LHCN-M2 (cell line): ENCODE measurements around the gene SLC25A34. TPM values are rescaled to one million over a fixed set of nuclear protein-coding genes. Genes with fewer than 3 reads are reported as not detected.

ENCODE experiments used
- DNase-seq: peaks from one replicate; pipeline ENCODE4 v3.0.0-alpha.2; 2012; ENCODE audit warnings: low read depth
- total RNA-seq: library from RNA; depleted of rRNA; stranded (reverse); fragments of >200 nt; gene quantifications from 2 replicates; pipeline ENCODE4 v1.2.3, GENCODE V29; 2014

Gene SLC25A34
- total RNA-seq, 1 experiment from 2014 or later = 0.40 TPM

- DNase-seq = peak; percentile 82
These were observed 21.5 kb upstream of the SLC25A34 start for GRCh38 chr1:15714406-15715136.

- no peak for DNase-seq
These were observed 18.5 kb upstream of the SLC25A34 start for GRCh38 chr1:15717418-15718125.

DNA sequence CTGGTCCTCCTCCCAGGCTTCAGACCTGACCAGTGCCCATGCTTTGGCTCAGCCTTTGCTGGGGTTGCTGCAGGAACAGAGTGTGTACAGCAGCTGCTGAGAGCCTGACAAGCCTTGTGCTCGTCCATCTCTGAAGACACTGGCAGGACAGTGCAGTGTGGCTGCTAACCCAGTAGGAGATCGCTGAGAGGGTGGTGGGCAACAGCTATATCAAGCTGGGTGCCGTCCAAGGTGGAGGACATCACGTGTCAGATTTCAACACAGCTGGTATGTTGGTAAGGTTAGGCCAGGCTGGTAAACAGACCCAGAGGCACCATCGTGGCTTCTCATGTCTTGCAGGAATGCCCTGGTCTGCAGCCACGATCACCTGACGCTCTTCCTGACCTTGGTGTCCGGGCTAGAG lies 17.9 kb upstream of the SLC25A34 start:
- DNase-seq = no peak

GRCh38 chr1:15719381-15720120 lies 16.5 kb upstream of the SLC25A34 start:
- DNase-seq = no peak

- no peak for DNase-seq
These were observed 15.2 kb upstream of the SLC25A34 start for GRCh38 chr1:15720861-15721260.

DNA sequence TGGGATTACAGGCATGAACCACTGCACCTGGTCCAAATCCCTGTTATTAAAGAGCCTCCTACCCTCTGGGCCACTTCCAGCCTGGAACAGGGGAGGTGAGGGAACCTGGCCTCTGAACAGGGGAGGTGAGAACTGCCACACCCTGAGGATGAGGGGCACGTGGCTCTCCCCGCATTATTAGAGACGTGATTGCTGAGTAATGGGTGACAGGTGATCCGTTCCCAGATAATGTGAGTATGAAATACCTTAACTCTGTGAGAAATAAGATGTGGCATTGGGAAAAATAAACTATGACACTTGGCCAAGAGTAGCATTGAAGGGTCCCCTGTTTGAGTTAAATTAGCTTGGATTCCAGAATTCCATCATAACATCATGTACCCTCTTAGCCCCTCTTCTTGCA lies 13.6 kb upstream of the SLC25A34 start:
- DNase-seq = no peak

DNA sequence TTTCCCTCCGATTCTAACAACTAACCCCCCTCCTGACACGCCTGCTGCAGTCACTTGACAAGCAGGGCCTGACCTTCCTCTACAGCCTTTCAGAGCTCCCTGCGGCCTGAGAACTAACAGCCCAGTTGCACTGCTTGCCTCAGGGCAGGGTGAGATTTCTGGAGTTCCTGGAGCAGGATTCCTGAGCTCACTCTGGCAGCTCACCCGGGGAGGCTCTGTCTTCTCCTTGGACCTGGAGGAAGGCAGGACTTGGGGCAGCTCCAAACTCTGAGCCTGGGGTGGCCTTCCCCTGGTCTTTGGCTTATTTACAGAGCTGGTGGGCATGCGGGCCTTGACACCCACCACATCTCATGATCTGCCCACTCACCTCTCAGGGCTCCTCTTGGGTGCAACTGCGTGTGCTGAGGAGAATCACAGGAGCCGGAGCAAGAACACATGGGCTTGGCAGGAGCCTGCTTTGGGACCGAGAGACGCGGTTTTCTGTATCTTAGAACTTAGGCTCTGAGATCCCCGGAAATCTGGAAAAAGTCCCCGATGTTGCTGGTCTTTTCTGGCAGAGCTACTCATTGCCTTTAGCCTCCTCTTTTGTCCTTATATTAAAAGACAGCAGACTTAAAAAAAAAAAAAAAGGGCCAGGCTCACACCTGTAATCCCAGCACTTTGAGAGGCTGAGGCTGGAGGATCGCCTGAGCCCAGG lies 13.1 kb upstream of the SLC25A34 start:
- no peak for DNase-seq

DNA sequence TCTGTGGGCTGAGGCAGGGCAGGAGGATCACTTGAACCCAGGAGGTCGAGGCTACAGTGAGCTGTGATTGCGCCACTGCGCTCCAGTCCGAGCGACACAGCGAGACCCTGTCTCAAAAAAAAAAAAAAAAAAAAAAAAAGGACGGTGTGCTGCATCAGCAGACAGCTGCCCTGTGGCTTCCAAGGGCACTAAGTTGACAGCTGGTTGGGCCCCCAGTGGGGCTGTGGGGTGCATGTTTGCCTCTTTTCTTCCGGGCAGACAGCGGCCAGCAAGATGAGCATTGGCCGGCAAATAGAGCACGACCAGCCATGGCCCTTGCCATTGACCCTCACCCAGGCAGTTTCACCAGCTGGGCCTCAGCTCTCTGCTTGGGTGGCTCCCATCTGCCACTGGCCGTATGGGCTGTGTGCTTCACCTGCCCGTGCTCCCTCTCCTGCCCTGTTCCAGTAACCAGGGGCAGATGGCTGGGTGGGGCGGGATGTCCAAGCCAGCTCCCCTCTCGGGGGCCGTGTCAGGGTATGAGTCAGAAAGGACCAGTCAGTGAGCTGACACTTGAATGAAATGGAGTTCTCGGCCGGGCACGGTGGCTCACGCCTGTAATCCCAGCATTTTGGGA lies 12.3 kb upstream of the SLC25A34 start:
- DNase-seq = peak; percentile 20

DNA sequence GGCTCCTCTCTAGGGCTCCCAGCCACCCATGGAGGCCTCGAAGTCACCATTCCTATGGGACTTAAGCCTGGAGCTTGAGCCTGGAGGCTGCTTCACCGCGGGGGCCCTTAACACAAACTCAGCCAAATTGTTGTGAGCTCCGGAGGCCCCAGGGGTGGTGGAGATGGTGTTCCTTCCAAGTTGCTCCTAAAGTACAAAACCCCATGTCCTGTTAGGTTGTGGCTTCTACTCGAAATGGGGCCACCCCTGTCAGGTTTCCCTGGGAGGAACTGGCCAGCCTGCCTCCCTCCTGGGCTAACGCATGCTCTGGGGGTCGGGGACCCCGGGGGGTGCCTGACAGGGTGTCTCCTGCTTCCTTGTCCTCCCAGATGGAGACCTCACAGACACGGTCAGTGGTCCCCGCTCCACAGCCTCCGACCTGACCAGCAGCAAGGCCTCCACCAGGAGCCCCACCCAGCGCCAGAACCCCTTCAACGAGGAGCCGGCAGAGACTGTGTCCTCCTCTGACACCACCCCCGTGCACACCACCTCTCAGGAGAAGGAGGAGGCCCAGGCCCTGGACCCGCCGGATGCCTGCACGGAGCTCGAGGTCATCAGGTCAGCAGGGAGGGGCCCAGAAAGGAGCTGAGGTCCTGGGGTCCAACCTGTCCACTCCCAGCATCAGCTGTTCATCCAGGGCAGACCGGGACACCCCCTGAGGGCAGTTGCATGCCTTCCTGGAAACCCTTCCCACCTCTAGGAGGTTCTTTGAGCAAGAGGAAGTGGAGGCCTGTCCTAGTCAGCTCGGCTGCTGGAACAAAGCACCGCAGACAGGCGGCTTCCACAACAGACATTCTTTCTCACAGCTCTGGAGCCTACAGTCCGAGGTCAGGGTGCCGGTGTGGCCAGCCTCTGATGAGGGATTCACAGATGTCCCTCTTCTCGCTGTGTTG lies 10.8 kb upstream of the SLC25A34 start:
- DNase-seq = no peak

DNA sequence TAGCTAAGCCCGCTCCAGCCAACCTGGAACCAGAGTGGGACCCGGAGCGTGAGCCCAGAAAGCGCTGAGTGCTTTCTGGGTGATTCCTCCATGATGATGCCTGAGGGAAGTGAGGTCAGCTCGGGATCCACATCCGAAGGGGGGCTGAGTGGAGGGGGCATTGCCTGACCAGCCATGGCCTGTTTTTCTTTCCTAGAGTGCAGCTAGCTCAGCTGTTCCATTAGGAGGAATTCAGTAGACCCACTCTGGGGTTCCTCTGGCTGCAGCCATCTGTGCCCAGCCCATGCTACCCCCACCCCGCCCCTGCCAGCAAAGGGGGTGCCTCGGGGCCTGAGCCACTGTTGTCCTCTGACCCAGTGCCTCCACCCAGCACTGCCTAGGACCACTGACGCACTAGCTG lies 9.6 kb upstream of the SLC25A34 start:
- no peak for DNase-seq

DNA sequence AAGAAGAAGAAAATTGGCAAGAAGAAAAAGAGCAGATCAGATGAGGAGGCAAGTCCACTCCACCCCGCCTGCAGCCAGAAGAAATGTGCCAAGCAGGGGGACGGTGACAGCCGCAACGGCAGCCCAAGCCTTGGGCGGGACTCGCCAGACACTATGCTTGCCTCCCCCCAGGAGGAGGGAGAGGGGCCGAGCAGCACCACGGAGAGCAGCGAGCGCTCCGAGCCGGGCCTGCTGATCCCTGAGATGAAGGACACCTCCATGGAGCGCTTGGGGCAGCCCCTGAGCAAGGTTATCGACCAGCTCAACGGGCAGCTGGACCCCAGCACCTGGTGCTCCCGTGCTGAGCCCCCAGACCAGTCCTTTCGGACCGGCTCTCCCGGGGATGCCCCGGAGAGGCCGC lies 9.0 kb upstream of the SLC25A34 start:
- no peak for DNase-seq

DNA sequence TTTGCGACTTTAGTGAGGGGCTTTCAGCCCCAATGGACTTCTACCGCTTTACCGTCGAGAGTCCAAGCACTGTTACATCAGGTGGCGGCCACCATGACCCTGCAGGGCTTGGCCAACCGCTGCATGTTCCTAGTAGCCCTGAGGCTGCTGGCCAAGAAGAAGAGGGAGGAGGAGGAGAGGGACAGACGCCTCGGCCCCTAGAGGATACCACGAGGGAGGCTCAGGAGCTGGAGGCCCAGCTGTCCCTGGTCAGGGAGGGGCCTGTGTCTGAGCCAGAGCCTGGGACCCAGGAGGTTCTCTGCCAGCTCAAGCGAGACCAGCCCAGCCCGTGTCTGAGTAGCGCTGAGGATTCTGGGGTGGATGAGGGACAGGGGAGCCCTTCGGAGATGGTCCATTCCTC lies 8.6 kb upstream of the SLC25A34 start:
- no peak for DNase-seq

GRCh38 chr1:15727866-15728534 lies 8.1 kb upstream of the SLC25A34 start:
- no peak for DNase-seq

- no peak for DNase-seq
These were observed 7.0 kb upstream of the SLC25A34 start for GRCh38 chr1:15728937-15729657.

- DNase-seq = no peak
These were observed 5.6 kb upstream of the SLC25A34 start for GRCh38 chr1:15730423-15730822.

GRCh38 chr1:15730936-15731335 lies 5.1 kb upstream of the SLC25A34 start:
- no peak for DNase-seq

DNA sequence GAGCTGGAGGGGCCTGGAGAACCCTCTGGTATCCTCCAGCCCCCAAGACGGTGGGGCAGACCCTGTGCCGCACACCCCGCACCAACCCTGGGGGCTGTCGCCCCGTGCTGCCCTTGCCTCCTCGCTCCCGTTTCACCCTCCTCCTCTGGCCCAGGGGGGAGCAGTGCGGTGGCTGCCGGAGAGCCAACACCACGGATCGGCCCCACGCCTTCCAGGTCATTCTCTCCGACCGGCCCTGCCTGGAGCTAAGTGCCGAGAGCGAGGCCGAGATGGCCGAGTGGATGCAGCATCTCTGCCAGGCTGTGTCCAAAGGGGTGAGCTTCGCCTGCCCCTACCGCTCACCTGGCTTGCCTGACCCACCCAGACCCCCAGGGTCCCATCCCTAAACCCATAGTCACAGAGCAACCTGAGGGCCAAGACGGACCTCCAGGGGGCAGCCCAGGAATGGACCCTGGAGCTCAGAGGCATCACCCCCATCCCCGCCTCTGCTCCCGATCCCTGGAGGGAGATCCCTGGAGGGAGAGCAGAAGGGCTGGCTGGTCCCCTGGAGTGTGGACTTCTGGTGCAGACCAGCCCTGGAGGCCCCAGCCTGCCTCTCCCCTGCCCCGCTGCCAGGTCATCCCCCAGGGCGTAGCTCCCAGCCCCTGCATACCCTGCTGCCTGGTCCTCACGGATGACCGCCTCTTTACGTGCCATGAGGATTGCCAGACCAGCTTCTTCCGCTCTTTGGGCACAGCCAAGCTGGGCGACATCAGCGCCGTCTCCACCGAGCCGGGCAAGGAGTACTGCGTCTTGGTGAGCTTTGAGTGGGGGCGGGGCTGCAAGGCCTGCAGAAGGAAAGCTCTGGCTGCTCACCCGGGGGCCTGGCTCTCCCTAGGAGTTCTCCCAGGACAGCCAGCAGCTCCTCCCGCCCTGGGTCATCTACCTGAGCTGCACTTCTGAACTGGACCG lies 4.0 kb upstream of the SLC25A34 start:
- no peak for DNase-seq

DNA sequence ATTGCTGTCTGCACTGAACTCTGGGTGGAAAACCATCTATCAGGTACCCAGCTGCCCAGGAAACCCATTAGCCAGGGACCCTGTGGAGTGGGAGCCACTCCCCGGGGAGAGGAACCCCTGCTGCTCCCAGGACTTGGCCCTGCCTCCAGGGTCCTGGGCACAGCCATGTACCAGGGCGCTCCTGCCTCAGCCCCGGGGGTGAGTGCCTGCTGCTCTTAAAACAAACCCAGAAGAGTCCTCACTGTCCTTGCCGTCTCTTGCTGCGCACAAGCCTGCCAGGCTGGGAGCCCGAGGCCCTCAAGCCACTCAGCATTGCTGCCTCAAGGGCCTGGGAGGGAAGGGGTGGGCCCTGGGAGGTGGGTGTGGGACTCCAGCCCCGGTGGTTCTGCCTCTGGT lies 3.4 kb upstream of the SLC25A34 start:
- DNase-seq = no peak
